WERI-Rb-1 (cell line): Measurements from ENCODE around the gene PLEKHO1.
"Not testable (repeated sequence)": the region's sequence is repeated elsewhere in the genome, so short reads cannot be mapped to it uniquely, and the experiment has no call there.

Source experiments
- DNase-seq: peaks from one replicate; pipeline ENCODE4 v3.0.0-alpha.2; 2020
- H3K27ac ChIP-seq: fragments of 250-450 bp; sonication (Bioruptor Pico); 2 replicates; pipeline ENCODE4 v1.5.1; 2020; ENCODE audit warnings: mild to moderate bottlenecking, moderate library complexity
- H3K27me3 ChIP-seq: fragments of 250-450 bp; sonication (Bioruptor Pico); 2 replicates; pipeline ENCODE4 v1.5.1; 2021; ENCODE audit warnings: mild to moderate bottlenecking, low read depth, moderate library complexity; ENCODE audit not compliant: insufficient read depth, severe bottlenecking
- H3K36me3 ChIP-seq: fragments of 250-450 bp; sonication (Bioruptor Pico); 2 replicates; pipeline ENCODE4 v1.5.1; 2020; ENCODE audit warnings: mild to moderate bottlenecking, moderate library complexity
- H3K4me3 ChIP-seq: 2 replicates; pipeline ENCODE4 v1.5.1; 2011; ENCODE audit warnings: low read depth, mild to moderate bottlenecking, control low read depth, low read length
- H3K9me3 ChIP-seq: fragments of 250-450 bp; sonication (Bioruptor Pico); 2 replicates; pipeline ENCODE4 v1.5.1; 2021; ENCODE audit warnings: mild to moderate bottlenecking, moderate library complexity; ENCODE audit not compliant: severe bottlenecking
- TF ChIP-seq, protein P1 (sequence below): IDR thresholded peaks from 2 replicates; pipeline ENCODE4 v1.5.1; 2011; ENCODE audit warnings: low read depth, mild to moderate bottlenecking, control low read depth, inconsistent platforms, low read length

The PLEKHO1 gene

GRCh38 chr1:150192012-150192411 lies 42.3 kb downstream of the PLEKHO1 start:
- Histone ChIP-seq H3K27me3 (no peaks in the 10 kb centered on the region), H3K36me3 (no peaks in the 10 kb centered on the region), H3K9me3 (peaks cover 8% of the 10 kb centered on the region), H3K4me3 (no peak overlapping the region), H3K27ac (no peak overlapping the region)
- TF ChIP-seq, protein P1, sequence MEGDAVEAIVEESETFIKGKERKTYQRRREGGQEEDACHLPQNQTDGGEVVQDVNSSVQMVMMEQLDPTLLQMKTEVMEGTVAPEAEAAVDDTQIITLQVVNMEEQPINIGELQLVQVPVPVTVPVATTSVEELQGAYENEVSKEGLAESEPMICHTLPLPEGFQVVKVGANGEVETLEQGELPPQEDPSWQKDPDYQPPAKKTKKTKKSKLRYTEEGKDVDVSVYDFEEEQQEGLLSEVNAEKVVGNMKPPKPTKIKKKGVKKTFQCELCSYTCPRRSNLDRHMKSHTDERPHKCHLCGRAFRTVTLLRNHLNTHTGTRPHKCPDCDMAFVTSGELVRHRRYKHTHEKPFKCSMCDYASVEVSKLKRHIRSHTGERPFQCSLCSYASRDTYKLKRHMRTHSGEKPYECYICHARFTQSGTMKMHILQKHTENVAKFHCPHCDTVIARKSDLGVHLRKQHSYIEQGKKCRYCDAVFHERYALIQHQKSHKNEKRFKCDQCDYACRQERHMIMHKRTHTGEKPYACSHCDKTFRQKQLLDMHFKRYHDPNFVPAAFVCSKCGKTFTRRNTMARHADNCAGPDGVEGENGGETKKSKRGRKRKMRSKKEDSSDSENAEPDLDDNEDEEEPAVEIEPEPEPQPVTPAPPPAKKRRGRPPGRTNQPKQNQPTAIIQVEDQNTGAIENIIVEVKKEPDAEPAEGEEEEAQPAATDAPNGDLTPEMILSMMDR, result no peak
- DNase-seq, result no peak

DNA sequence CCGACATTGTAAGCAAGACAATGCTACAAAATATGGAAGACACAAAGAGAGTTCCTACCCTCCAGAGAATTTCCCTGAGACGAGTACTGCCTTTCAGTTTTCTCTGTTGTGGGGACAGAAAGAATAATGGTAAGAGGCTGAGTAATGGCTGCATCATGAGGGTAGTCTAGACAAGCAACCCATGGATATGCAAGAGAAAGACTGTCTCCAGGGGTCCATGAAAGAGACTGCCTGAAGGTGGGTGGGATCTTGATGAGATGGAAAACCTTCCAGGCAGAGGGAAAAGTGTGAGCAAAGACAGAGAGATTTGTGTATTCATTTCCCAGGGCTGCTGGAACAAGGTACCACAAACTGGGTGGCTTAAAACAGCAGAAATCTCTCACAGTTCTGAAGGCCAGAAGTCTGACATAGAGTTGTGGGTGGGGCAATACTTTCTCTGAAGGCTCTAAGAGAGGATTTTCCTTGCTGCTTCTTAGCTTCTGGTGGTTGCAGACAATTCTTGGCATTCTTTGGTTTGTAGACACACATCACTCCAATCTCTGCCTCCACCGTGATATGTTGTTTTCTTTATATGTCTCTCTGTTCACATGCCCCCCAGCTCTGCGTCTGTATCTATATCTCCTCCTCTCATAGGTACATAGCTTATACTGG lies 44.8 kb downstream of the PLEKHO1 start:
- DNase-seq, result no peak
- no peak overlapping the region for H3K27ac ChIP-seq

DNA sequence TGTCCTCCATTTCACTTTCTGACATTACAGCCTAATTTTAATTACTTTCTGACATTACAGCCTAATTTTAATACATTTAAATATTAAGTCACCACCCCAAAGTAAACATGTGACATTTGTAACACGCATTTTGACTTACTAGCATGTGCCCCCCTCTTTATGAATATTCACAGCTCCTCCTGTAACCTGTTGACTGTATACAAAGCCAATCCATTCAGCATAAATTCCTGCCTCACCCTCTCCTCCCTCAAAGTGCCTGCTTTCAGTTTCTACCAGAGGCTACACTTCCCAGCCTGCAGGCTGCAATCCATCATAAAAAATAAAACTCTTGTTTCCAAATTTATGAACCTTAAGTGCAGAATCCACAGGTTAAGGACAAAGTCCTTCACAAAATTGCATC lies 46.7 kb downstream of the PLEKHO1 start:
- Histone ChIP-seq H3K27ac (no peak overlapping the region), H3K36me3 (no peaks in the 10 kb centered on the region), H3K27me3 (no peaks in the 10 kb centered on the region), H3K9me3 (peaks cover 6% of the 10 kb centered on the region), H3K4me3 (no peak overlapping the region)
- DNase-seq, result no peak
- TF ChIP-seq, protein P1, result no peak

More for the DNA sequence above, 44.8 kb downstream of the PLEKHO1 start:
- no peaks in the 10 kb centered on the region for H3K27me3 ChIP-seq
- TF ChIP-seq, protein P1, result no peak
- H3K36me3 ChIP-seq, result no peaks in the 10 kb centered on the region
- H3K9me3 ChIP-seq, result peaks cover 11% of the 10 kb centered on the region
- H3K4me3 ChIP-seq, result no peak overlapping the region

DNA sequence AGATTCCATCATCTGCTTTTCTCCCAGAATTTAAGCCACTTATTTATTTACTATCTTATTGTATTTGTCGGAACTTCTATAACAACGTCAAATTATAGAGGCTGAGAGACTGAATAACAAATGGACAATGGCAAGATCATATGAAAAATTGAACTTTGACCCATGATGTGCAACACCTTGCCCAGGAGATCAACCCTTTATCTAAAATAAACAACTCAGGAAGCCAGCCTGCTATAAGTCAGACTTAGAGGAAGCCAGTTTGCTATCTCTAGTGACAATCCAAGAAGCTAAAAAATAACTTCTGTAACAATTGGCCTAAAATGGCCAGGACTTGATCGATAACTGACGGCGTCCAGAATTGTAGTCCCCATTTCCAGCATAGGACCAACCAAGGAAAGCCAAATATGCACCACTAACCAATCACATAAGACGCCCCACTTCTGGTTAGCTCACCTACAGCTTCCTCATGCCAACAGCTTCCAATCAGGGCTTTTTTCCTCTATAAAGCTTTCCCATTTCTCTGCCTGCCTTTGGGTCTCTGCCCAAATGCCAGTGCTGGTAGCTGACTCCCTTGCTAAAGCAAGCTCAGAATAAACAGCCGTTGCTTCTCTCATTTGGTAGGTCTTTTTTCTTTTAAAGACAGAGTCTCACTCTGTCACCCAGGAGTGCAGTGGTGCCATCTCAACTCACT lies 57.7 kb downstream of the PLEKHO1 start:
- TF ChIP-seq, protein P1, result no peak
- no peak for DNase-seq
- Histone ChIP-seq H3K9me3 (no peaks in the 10 kb centered on the region), H3K4me3 (no peak overlapping the region), H3K27ac (no peak overlapping the region), H3K27me3 (no peaks in the 10 kb centered on the region), H3K36me3 (no peaks in the 10 kb centered on the region)

GRCh38 chr1:150208460-150208859 lies 58.7 kb downstream of the PLEKHO1 start:
- not testable (repeated sequence) for H3K27ac ChIP-seq, H3K9me3 ChIP-seq, H3K4me3 ChIP-seq, H3K36me3 ChIP-seq, DNase-seq, H3K27me3 ChIP-seq
